Pulmonary artery endothelial cell (primary cell): ENCODE results near the gene SAMD3. TPM values are rescaled to one million over a fixed set of nuclear protein-coding genes. Genes with fewer than 3 reads are reported as not detected.
"Not testable (repeated sequence)": the region's sequence is repeated elsewhere in the genome, so short reads cannot be mapped to it uniquely, and the experiment has no call there.

ENCODE experiments used
- DNase-seq: peaks from one replicate; pipeline ENCODE4 v3.0.0-alpha.2; 2011; ENCODE audit warnings: low read depth, low spot score
- total RNA-seq: library from RNA; depleted of rRNA; stranded (reverse); fragments of >200 nt; gene quantifications from 2 replicates; pipeline ENCODE4 v1.2.3, GENCODE V29; 2014

The SAMD3 gene
- total RNA-seq, 1 donor from 2014 or later: not detected

DNA sequence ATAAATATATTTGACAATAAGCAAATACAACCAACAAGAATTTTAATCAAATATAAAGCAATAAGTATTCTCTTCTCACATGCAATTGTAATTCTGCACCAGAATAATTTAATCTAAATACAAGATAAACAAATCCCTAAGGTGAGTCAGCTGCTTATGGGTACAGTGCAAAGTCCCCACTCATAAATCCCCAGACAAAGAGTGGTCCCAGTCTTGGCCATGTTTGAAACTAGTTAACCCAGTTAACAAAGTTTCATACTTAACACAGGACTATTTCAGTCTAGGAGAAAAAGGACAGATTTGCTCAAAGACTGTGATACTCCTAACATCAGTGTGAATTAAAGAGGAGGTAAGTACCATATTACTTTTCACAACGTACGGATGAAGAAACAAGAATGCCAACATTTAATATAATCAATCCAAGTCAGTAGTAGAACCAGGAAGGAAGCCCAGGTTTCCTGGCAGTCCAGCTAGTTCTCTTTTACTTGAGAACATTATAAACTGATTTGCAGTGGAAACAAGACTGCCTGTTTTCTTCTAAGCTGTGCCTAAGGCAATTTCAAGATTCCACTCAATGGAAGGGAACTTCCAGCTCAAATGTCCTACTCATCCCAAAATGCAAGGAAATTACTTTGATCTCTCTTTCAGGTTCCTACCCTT, 10.4 kb downstream of the SAMD3 start:
- no peak for DNase-seq

DNA sequence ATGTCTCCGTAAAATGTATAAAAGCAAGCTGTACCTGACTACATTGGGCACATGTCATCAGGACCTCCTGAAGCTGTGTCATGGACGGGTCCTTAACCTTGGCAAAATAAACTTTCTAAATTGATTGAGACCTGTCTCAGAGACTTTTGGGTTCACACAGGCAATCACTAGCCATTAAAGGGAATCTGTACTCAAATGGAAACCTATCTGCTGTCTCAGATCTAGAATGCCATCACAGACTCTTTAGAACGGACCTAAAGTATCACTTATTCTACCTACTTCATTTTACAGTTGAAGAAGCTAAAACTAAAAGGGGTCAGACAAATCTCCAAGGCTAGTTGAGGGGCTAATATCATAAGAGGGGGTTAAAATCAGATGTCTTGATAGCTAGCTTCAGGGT, 11.1 kb downstream of the SAMD3 start:
- no peak for DNase-seq

GRCh38 chr6:130207979-130208649, 14.6 kb downstream of the SAMD3 start:
- DNase-seq: no peak

GRCh38 chr6:130206479-130206878, 16.3 kb downstream of the SAMD3 start:
- DNase-seq: no peak

GRCh38 chr6:130204322-130204721, 18.4 kb downstream of the SAMD3 start:
- DNase-seq: no peak

GRCh38 chr6:130203370-130203769, 19.4 kb downstream of the SAMD3 start:
- DNase-seq: no peak

DNA sequence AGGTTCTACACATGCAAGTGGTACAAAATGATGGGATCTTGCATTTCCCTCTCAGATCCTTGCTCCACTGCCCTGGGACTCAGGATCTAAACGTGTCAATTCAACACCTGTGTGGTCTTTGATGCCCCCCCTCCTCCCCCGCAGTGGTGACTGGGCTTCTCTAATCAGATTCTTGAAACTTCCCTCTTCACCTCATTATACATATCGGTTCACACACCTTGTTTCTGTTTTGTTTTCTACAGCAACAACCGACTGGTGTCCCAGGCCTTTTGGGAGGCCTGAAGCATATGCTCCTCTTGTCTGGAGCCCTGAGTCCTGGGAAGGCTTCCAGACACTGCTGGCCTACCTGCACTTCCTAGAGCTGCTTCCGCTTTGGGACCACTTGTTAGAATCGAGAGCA, 20.0 kb downstream of the SAMD3 start:
- DNase-seq: no peak

DNA sequence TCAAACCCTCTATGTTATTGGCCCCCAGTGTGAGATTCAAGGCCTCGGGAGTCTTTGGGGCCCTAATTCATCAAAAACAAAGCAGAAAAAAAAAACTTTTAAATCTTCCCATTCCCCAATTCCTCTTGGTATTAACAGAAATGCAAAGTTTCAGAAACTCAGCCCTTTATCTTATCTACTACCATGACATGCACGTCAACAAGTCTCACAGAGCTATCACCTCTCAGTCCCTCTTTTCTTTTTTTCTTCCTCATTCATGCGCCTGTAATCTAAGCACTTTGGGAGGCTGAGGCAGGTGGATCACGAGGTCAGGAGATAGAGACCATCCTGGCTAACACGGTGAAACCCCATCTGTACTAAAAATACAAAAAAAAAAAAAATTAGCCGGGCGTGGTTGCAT, 22.7 kb downstream of the SAMD3 start:
- no peak for DNase-seq

DNA sequence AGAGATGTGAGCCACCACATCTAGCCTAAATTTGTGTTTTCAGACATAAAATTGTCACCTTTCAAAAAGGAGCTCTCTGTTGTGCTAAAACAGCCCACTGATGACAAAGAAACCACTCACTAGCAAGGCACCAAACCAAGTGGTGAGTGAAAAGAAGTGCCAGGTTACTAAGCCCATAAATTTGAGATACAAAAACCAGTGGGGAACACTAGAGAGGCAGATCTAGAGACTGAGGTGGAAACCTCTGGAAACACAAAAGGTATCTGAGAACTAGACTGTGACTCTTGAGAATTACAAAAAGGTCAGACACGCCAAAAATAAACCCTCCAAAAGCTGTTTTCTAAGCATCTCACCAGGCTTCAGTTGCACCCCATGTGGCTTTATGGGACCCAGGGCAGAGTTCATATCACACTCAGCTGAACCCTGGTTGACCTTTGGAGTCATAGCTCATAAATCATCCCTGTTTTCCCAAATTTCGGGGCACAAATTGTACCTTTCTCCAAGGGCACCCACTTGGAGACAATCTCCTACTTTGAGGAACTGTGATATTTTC, 24.2 kb downstream of the SAMD3 start:
- no peak for DNase-seq

GRCh38 chr6:130197816-130198482, 24.8 kb downstream of the SAMD3 start:
- not testable (repeated sequence) for DNase-seq

- not testable (repeated sequence) for DNase-seq
These were observed 28.3 kb downstream of the SAMD3 start for GRCh38 chr6:130194434-130194833.

DNA sequence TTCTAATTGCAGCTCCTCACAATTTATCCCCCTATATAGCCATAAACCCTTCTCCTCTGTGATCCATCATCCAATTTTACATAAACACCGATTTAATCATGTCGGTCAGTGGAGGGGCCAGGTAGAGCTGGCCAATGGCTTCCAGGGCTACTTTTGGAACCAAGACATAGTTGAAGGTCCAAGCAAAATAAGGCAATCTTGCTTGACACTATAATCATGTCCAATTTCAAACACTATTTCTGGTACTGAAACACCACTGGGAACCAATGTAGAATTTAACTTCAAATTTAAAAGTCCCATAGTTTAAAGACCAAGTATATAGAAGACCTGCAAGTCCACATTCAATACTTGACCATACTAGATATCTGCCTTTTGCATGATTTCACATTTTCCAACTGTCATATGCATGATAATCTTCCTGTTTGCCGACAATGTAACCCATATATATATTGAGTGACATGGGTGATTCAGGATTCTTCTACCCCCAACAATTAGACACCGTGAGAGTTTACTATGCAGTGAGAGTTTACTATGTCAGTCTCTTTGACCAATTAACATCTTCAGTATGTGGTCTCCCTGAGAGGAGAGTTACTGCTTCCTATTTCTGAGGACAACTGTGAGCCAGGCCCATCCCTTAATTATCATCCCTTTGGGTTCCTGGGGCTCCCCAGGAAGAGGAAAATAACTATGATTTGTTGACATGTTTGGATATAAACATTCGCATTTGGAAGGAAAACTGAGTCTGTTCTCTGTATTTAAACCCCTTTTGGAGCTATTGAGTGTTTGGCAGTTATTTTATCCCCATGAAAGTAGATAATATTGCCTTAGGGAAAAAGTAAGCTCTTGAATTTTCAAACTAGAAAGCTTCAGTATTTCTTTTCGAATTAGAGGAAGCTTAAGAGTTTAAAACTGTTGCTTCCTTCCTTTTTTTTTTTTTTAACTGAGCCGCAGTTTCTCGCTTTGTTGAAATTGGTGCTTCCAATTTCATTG, 31.8 kb downstream of the SAMD3 start:
- no peak for DNase-seq

DNA sequence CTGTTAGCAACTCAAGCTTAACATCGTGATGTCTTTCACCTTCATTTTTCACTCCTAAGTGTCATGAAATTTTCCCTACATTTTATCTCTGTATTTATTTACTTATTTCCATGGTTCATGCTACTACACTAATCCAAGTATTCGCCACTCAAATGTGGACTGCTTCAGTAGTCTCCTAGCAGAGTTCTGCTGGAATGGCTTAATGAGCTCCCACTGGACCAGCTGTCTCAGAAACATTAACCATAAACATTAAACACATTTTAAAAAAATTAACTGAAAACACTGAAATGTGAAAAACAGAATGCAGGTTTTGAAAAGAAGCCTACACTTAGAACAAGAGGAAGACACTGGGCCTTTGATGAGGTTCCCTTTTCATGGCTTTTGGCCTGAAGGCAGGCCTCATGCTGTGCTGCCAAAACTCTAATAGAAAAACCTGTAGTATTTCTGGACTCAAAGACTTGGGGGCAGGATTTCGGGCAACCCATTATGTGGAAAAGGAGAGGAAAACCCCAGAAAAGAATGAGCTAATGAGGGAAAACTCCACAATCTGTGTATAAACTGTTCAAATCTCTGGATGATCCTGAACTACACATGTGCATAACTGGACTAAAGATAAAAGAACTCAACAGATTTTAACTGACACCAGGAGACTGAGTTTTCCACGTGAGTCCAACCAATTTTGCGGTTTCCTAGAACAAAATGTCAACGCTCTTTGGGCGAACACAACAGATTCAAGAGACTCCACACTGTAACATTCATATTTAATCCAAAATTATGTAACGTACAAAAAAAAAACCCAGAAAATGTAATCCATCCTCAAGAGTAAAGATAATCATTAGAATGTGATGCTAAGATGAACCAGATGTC, 33.0 kb downstream of the SAMD3 start:
- DNase-seq: no peak

GRCh38 chr6:130188207-130188899, 34.4 kb downstream of the SAMD3 start:
- DNase-seq: no peak

DNA sequence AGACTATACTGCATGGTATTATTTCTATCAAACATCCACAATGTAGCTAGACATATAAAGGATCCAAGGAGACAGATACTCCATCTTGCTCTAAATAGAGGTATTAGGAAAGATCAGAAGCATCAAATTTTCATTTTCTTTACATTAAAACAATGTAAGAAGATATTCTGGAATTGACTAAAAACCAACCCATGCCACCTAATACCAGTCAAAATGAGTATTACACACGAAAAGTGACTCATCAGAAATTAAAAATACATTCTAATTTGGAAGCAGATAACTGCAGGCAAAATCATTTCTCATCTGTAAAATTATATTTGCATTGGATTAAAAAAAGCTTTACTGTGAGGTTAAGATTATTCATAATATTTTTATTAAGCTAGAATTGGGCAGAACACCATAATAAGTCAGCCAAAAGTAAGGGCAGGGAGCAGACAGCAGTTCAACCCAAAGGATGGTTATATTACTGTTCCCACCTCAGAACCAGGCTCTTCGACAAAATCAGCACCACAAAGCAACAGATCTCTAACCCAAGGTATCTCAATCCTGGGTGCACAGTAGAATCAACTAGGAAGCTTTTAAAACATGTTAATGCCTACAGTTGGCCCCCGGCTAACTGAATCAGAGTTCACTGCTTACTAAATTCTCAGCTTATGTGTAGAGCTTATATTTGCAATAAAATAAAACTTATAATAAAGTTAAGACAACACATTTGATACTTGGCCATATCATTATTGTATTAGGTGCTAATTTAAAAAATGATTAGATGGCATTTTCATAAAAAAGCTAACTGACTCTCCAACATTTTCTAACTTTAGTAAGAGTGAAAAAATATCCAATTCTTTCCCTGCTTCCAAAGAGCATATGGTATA, 35.2 kb downstream of the SAMD3 start:
- no peak for DNase-seq

GRCh38 chr6:130185658-130186057, 37.1 kb downstream of the SAMD3 start:
- DNase-seq: no peak

DNA sequence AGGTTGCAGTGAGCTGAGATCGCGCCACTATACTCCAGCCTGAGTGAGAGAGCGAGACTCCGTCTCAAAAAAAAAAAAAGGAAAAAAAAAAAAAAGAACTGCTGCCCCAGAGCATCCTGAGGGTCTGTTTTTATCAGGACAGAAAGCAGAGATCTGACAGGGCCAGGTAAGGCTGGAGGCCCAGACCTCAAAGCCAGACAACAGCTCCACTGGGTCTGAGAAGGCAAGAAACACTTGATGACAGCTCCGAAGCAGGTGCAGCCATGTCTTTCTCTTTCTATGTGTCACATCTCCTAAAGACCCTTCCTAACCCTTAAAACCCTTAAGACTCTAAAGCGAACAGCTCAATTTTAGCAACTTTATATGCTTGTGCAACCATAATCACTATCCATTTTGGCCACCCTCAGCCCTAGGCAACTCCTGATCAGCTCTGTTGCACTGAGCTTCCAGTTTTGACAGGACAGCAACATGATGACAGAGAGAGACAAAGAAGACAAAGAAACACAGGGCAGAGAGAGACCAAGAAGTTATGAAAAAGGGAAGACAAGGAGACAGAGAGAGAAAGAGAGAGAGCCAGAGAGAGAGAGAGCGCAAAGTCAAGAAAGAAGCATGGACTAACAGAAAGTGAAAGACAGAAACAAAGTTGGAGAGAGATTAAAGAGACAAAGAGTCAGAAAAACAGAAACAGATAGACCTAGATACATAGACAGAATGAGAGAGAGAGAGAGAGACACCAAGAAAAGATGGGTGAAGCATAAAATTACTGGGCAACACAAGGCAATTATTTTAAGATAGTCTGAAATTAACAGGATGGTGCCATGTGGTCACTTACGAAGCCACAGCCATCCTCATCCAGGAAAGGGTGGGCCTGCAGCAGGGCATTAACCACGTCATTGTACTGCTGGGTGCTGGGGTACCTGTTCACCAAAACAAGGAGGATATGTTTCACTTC, 39.2 kb downstream of the SAMD3 start:
- DNase-seq: no peak
